NB4 (cell line): ENCODE measurements around the gene FXYD2.

Source experiments
- DNase-seq: peaks from one replicate; pipeline ENCODE4 v3.0.0; 2010; ENCODE audit warnings: low read depth
- H3K4me3 ChIP-seq: one replicate; pipeline ENCODE4 v1.5.1; 2011; ENCODE audit warnings: mild to moderate bottlenecking, low read depth, low read length, moderate library complexity
- CTCF ChIP-seq: IDR thresholded peaks from one replicate; pipeline ENCODE4 v1.5.1; 2012; ENCODE audit warnings: low read depth, low read length
- MAX ChIP-seq: IDR thresholded peaks from 2 replicates; pipeline ENCODE4 v1.6.1; 2011; ENCODE audit warnings: low read depth, low read length
- MYC ChIP-seq: IDR thresholded peaks from 2 replicates; pipeline ENCODE4 v1.6.1; 2011; ENCODE audit warnings: low read depth, low read length
- POLR2A ChIP-seq: IDR thresholded peaks from 2 replicates; pipeline ENCODE4 v1.6.1; 2011; ENCODE audit warnings: mild to moderate bottlenecking; ENCODE audit not compliant: insufficient read length; ENCODE audit errors: extremely low read depth

FXYD2 gene

GRCh38 chr11:117808784-117809183, 15.8 kb downstream of the FXYD2 start:
- no peak for DNase-seq
- no peak overlapping the region for H3K4me3 ChIP-seq
- no peak for TF ChIP-seq MYC
- no peak for TF ChIP-seq POLR2A
- no peak for TF ChIP-seq CTCF
- no peak for TF ChIP-seq MAX

- peak; percentile 77 for DNase-seq
- TF ChIP-seq MAX = no peak
- TF ChIP-seq CTCF = peak; percentile 95
- no peak overlapping the region for H3K4me3 ChIP-seq
Observed at GRCh38 chr11:117807482-117808327, 16.8 kb downstream of the FXYD2 start.

GRCh38 chr11:117806846-117807245, 17.7 kb downstream of the FXYD2 start:
- no peak for TF ChIP-seq CTCF
- TF ChIP-seq MAX = no peak
- TF ChIP-seq MYC = no peak
- no peak for TF ChIP-seq POLR2A
- H3K4me3 ChIP-seq = no peak overlapping the region
- peak; percentile 44 for DNase-seq

GRCh38 chr11:117805045-117805444, 19.5 kb downstream of the FXYD2 start:
- TF ChIP-seq CTCF = no peak
- no peak for TF ChIP-seq MYC
- TF ChIP-seq POLR2A = no peak
- no peak for TF ChIP-seq MAX
- DNase-seq = peak; percentile 47

GRCh38 chr11:117803896-117804295, 20.6 kb downstream of the FXYD2 start:
- H3K4me3 ChIP-seq = no peak overlapping the region
- TF ChIP-seq MAX (no peak), CTCF (no peak), POLR2A (no peak), MYC (no peak)
- no peak for DNase-seq

More at GRCh38 chr11:117805045-117805444, 19.5 kb downstream of the FXYD2 start:
- no peak overlapping the region for H3K4me3 ChIP-seq
